ENCODE data around the gene MMP23B.
A peak's percentile ranks its signal among the peaks of the same experiment; 100 is the strongest.

The MMP23B gene

GRCh38 chr1:1602968-1603506 is 28.9 kb upstream of the MMP23B start:
- DNase-seq: no peak

GRCh38 chr1:1603671-1604373 is 28.2 kb upstream of the MMP23B start:
- DNase-seq: no peak

DNA sequence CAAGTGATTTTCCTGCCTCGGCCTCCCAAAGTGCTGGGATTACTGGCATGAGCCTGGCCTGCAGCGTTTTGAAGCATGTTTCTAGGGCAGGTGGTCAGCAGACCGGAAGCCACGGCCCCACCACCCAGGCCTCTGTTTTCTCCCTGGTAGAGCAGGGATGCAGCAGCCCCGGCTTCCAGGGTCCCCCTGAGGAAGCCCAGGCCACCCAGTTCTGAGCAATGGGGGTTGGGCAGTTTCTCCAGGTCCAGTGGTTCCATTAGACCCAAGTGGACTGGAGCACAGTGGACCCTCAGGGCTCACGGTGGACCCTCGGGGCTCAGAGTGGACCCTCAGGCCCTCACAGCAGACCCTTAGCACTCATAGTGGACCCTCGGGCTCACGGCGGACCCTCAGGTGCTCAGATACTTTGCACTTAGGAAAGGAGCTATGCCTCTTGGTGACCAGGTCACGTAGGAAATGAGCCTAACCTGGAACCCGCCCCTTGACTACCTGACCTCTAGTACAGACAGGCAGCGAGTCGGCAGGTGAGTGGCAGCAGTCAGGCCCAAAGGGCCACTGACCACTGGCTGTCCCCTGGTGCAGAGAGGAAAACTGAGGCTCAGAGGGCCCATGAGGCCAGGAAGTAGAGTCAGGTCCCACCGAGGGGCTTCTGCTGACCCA is 27.5 kb upstream of the MMP23B start:
- no peak for DNase-seq

DNA sequence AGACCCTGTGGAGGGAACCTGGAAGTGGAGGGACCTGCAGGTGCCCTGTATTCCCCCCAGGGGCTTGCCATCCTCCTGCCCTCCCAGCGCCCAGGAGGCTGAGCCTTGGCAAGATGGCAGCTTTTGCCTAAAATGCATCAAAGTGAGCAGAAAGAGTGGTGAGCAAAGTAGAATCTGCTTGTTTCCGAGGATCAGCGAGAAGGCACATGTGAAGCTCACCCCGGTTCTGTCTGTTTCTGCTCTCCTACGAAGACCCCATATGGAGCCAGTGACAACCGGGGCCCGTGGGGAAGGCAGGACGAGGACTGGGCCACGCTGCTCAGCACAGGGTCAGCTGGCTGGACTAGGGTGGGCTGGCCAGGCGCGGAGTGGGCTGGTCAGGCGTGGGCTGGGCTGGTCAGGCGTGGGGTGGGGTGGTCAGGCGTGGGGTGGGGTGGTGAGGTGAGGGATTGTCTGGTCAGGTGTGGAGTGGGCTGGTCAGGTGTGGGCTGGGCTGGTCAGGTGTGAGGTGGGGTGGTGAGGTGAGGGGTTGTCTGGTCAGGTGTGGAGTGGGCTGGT is 26.9 kb upstream of the MMP23B start:
- DNase-seq: no peak

GRCh38 chr1:1605724-1606123 is 26.2 kb upstream of the MMP23B start:
- no peak for DNase-seq

GRCh38 chr1:1606232-1606631 is 25.7 kb upstream of the MMP23B start:
- no peak for DNase-seq

DNA sequence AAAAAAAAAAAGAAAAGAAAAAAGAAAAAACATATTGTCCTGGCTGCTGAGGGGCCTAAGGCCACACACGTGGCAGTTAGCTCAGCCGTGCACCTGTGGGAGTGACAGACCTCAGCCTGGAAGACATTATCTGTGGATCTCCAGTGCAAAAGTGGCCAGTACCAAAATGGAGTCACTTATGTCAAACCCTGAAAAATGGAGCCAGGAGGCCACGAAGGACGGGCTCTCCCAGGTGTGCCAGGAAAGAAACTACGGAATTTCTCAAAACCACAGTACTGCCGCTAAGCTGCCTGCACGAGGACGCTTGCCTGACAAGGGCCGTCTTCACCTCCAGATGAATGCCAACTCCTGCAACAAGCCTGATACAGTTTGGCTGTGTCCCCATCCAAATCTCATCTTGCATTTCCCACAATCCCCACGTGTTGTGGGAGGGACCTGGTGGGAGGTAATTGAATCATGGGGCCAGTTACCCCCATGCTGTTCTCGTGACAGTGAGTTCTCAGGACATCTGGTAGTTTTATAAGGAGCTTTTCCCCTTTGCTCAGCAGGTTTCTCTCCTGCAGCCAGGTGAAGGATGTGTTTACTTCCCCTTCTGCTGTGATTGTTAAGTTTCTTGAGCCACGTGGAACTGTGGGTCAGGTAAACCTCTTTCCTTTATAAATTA is 22.0 kb upstream of the MMP23B start:
- DNase-seq: no peak

DNA sequence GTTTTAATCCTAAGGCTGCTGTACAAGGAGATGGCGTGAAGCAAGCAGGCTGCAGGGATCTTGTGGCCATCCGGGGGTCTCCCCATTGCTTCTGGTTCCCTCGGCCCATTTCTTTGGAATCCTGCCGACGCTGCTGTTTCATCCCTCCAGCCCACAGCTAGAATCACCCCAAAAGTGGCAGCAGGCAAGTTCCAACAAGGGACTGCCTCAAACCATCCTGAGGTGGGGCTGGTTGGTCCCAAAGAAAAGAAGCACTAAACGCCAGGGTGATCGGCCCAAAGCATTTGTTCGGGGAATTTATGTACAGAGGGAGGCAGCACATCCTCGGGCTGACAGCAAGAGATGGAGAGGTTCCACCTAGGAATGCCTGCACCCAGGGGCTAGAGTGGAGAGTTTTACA is 21.2 kb upstream of the MMP23B start:
- no peak for DNase-seq

GRCh38 chr1:1612104-1612400 is 19.9 kb upstream of the MMP23B start:
- peak; percentile 9 for DNase-seq

DNA sequence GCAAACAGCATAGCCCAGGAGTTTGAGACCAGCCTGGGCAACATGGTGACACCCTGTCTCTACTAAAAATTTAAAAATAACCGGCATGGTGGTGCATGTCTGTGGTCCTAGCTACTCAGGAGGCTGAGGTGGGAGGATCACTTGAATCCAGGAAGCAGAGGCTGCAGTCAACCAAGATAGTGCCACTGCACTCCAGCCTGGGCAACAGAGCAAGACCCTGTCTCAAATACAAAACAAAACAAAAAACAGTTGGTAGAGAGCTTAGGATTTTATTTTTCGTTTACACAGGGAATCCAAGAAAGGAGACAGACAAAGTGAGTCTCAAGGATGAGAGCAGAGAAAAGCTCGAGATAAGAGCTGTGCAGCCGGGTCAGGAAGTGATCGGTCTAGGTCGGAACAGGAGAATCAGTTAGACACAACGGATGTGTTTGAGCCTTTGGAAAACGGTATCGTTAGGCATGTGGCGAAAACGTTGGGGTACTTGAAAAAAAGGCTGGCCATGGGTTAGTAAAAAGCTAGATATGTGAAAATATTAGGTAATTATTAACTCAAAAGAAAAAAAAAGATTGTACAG is 18.4 kb upstream of the MMP23B start:
- no peak for DNase-seq

- no peak for DNase-seq
These were observed 17.6 kb upstream of the MMP23B start for GRCh38 chr1:1614204-1614953.

DNA sequence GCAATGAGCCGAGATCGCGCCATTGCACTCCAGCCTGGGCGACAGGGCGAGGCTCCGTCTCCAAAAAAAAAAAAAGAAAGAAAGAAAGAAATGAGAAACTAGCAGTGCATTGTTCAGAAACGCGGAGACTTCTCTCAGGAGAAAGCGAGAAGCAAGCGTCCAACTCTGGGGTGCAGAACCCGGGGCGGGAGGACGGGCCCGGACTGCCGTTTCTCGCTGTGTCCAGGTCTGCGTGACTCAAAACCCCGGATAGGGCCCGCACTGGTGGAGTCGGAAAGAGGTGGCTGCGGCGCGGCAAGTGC is 17.1 kb upstream of the MMP23B start:
- no peak for DNase-seq

DNA sequence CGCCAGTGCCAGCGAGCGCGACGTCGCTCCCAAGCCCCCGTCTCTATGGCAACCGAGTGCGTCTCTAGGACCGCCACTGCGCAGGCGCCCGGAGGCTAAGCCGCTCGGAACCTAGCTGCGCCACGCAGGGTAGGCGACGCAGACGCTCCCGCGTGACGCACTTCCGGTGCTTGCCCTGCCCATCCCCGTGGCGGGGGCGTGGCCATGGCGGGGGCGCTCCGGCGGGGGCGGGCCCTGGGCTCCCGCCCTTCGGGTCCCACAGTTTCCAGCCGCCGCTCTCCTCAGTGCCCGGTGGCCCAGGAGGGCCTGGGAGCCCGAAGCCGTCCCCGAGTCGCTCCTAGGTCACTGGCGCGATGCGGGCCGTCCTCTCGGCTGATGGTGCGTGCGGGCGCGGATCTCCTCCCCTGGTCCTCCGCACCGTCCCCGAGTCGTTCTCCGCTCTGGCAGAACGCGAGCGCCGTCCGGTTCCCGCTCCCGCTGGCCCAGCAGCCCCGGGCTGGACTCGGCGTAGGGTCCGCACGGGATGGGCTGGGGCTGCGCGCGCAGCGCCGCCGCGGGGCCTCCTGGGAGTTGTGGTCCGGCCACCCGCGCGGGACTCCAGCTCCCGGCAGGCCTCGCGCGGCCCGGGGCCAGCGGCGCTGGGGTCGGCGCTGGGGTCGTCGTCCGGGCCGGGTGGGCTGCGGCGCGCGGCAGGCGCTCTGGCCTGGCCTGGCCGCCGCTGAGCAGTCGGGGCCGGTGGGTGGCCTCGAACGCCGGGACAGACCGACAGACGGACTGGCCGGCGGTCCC is 16.5 kb upstream of the MMP23B start, which contains the start of gene MIB2:
MIB2 (plus strand) TSS at position 245 of the 789 bp plus-strand sequence. CDS start 7,953 bp downstream, outside the sequence.
- peak; percentile 95 for DNase-seq

GRCh38 chr1:1616045-1616790 is 15.8 kb upstream of the MMP23B start:
- no peak for DNase-seq

DNA sequence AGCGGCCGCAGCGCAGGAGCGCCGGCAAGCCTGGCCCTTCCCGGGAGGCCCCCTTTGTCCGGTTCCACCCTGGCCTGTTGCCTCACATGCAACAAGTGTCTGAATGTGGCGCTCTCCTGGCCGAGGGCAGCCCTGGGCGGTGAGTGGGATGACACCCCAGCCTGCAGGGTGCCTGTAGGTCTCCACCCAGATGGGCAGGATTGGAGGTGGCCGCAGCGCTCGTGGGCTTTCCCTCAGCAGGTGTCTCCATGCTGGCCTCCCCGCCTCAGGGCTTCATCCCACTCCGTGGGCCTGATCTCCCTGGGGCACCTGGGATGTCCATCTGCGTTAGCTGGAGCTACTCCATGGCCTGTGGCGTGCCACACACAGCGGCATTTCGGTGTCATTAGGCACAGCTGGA is 15.1 kb upstream of the MMP23B start:
- DNase-seq: no peak

DNA sequence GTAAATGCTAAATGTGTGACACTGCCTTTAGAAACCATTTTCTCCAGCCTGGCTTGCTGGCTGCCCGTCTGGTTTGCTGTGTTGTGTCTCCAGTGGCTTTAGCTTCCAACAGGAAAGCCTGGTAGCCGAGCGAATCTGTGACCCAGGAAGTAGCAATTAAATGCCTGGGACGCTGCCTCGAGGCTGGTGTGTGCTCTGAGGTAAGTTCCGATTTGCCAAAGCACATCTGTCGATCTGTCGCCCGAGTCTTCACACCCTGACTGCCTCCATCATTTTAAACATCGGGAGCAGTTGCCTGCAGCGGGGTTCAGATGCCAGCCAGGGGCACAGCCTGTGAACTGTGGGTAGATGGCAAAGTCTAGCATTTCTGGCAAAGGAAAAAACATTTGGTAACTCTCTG is 14.5 kb upstream of the MMP23B start:
- no peak for DNase-seq

DNA sequence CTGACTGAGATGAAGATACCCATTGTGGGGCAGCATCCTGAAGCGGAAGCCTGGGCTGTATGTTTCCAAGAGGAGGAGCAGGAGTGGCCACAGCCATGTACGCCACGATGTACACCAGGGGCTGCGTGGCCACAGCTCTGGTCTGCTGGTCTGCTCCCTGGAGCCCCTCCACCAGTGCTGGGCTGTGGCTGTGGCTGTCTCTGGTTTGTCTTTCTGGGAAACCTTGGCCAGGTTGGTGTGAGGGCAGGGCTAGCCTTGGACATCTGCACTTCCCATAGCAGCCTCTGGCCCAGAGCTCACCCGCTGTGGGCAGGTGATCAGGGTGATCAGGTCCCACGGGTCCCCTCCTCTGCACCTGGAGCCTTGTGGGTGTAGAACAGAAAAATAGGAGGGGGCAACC is 14.0 kb upstream of the MMP23B start:
- no peak for DNase-seq

DNA sequence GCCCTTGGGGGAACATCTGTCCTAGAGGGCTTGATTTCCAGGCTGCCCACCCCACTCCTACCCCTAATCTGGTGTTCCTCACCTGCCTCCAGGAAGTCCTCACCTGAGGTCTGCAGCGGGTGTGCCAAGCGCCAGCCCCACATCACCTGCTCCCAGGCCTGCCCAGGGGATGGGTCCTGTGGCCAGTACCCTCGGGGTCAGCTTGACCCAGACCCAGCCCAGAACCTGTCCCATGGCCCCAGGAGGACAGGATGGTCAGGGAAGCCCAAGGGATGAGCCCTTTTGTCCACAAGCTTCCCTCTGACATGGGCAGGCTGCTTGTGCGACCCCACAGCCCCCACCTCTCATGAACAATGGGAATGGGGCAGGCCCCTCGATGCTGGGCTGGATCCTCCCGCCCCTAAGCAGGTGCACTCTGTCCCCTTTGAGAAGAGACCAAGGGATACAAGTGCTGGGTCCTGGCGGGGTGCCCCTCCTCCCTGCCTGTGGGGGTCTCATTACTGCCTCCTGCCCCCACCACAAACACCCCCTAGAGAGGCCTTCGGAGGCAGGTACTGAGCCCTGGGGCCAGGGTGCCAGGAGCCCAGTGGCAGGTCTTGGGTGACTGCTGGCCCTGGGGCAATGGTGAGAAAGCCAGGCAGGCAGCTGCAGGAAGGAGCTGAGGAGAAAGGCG is 13.4 kb upstream of the MMP23B start:
- DNase-seq: no peak

DNA sequence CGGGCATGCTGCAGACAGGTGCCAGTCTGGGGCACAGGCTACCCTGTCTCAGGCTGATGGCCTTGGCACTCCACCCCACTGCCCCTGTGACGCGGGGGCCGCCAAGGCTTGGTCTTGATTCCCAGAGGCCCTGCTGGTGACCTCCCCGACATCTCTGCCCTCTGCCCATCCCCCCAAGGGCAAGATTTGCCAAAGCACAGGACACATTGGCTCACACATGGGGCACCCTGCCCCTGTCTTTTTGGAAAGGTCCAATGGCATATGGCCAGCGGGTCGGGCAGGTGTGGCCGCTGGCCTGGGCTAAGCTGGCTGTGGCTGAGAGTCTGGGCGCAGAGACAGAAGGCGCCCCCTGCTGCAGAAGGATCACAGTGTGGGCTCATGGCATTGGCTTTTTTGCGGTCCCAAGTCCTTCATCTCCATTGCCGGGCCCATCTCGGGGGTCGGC is 12.0 kb upstream of the MMP23B start:
- no peak for DNase-seq

DNA sequence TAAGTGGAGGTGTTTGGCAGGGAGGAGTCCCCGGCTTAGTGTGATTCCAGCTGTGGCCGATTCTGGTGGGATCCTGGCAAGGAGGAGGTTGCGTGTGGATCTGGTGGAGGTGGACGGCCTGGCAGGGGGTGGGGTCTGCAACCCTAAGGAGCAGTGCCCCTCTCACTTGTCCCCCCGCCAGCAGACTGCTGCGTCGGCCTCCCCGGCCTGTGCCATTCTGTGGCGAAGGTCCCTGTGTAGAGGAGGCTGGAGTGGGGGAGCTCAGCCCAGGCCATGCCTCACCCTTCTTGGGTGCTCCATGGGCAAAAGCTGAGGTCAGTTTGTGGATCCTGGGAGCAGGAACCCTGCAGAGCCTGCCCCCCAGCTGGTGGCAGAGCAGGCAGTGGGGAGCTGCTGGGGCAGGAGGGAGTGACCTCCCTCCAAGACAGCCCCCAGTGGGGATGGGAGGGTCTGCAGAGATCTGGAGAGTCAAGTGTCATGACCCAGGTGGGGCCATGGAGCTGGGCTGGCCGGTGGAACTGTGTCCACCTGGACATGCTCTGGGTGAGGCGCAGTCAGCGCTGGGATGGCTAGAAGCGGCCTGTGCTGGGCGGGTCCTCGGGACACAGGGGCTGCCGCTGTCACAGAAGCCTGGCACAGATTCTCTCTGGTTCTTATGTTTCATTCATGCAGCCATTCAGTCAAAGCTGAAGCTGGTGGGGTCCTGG is 11.4 kb upstream of the MMP23B start:
- DNase-seq: no peak

Data from DMS79 (cell line).